Measurements from ENCODE around the gene TNRC6C.
"Not testable (repeated sequence)": the region's sequence is repeated elsewhere in the genome, so short reads cannot be mapped to it uniquely, and the experiment has no call there.

Gene TNRC6C

GRCh38 chr17:77930780-77931768, 27.4 kb upstream of the TNRC6C start:
- DNase-seq (ENCODE audit: low read depth, low spot score), result peak; percentile 51

GRCh38 chr17:77933777-77934398, 24.6 kb upstream of the TNRC6C start:
- DNase-seq (ENCODE audit: low read depth, low spot score), result peak; percentile 56

DNA sequence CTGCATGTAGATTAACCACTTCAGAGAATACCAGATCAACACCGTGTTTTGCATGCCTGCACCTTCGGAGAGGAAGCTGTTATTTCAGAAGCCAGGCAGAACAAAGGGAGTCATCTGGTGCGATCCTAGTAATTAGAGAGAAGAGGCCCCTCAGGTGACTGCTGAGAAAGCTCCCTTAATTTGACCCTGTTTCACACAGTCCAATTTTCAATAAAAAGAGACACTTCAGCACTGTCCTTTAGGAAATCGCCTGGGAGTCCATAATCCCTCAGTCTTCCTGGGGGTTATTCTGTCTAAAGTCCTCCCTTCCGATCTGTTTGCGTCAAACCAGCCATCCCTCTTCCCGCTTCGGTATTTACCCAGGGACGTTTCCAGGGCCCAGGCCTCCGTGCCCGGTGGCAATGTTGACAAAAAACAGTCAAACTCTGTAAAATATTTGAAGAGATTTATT, 23.4 kb upstream of the TNRC6C start:
- DNase-seq (ENCODE audit: low read depth, low spot score), result peak; percentile 71

DNA sequence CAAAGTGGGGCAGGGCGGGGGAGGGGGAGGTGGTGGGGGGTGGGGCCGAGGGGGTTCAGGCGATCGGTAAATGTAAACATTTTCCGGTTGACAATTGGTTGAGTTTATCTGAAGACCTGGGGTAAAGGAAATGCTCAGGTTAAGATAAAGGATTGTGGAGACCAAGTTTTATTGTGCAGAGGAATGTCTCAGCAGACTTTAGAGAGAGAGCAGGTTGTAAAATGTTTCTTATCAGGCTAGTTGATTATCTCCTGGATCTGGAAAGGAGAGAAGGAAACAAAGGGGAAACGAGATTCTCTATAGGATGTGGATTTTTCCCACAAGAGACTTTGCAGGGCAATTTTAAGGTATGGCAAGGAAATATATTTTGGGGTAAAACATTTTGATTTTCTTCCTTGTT, 22.8 kb upstream of the TNRC6C start:
- not testable (repeated sequence) for DNase-seq (ENCODE audit: low read depth, low spot score)

DNA sequence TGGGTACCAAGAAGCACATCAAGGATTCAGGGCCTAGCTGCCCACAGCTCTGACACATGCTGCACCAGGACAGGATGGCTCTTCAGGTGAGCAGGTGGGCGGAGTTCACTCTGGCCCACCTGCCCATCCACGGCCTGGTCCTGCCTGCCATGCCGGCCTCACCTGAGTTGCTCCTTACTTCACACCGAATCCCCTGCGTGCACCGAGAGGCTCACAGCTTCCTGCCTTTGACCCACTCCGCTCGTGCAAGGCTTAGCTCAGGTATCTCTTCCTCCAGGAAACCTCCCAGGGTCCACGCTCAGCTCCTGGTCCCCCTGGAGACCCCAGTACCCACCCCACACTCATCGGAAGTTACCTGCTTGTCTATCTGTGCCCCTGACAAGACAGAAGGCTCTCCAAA, 21.6 kb upstream of the TNRC6C start:
- no peak for DNase-seq (ENCODE audit: low read depth, low spot score)

DNA sequence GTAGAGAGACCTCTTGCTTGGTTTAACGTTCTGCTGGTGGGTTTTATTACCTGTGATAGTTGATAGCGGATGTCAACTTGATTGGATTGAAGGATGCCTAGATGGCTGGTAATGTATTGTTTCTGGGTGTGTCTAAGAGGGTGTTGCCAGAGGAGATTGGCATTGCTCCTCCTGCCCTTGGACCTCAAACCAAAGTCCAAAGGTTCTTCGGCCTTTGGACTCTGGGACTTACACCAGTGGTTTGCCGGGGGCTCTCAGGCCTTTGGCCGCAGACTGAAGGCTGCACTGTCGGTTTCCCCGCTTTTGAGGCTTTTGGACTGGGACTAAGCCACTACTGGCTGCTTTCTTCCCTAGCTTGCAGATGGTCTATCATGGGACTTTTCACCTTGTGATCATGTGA, 17.5 kb upstream of the TNRC6C start:
- DNase-seq (ENCODE audit: low read depth, low spot score), result no peak

DNA sequence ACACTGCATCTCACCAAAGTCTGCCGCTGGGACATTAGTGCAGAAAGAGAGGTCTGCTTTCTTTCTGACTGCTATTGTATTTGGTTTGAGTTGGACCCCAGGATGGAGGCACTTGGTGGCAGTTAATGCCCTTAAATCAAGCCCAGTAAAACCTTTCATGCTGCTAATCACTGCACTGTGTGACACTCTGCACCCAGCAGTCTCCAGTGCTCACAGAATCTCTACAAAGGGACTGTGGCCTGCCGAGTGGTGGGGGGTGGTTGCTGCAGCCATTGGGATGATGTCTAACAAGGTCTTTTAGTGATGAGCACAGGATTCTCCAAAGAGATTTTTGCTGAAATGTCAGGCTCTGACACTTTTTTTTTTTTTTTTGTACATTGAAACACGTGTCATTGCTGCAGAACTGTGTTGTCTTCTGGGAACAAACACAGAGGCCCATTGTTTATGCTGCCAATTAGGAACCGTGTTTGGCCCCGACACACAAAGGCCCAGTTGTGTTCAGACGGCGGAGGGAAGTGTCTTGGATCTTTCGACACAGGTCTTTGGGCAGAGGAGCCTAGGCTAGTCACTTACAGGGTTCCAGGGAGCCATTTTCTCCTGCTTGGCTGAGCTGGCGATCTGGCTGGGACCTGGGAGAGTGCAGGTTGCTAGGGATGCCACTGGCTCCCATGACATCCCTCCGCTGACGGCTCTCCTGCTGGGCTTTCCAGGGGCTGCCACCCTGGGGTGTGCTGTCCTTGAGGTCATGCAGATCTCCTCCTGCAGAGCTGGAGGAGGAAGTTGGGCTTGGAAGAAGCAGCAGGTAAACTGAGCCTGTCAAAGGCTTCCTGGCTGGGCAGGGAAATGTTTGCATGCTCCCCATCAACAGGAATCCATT, 16.2 kb upstream of the TNRC6C start:
- DNase-seq (ENCODE audit: low read depth, low spot score), result no peak

DNA sequence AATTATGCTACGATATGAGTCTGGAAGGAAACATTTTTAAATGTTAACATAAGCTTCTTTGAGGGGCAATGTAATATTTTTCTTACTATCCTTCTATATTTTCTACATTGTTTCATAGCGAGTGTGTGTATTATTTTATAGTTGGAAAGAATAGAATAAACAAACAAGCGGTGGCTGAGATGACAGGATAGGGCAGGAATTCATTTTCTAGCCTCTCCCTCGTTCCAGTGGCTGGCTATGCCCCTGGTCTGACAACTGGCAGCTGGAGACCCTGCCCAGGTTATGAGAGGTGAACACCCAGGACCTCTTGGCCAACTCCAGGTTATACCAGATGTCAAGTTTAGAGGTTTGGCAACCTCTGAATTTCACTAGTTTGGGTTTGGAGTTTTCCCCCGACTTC, 14.5 kb upstream of the TNRC6C start:
- DNase-seq (ENCODE audit: low read depth, low spot score), result no peak

GRCh38 chr17:77944390-77945222, 13.9 kb upstream of the TNRC6C start:
- DNase-seq (ENCODE audit: low read depth, low spot score), result no peak

DNA sequence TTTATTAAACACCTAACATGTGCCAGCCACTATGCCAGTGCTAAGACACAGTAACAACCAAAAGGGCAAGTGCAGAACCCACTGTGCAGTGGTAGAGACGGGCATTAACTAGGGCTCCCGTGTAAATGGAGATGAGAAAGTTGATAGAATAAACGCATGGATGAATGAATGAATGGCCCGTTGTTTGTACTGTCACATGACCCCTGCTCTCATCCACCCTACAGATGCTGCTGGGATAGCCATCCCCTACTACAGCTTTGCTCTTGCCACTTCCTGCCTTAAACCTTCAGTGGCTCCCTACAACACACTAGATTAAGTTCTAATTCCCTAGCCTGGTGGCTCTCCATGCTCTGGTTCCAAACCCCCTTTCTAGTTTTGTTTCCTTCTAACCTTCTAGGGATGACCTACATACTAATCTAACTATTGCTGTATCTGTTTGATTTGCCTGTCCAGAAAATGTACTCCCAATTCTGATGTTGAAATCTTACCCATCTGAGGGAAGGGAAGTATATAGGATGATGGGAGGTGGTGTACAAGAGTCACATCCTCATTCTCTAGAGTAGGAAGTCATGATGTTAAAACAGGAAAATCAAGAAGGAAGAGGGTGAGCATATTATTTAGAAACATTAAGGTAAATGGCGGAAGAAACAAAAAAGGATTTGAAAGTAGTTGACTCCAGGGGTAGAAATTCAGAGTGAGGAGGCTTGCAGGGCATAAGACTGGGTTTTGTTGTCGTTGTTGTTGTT, 11.4 kb upstream of the TNRC6C start:
- DNase-seq (ENCODE audit: low read depth, low spot score), result no peak

DNA sequence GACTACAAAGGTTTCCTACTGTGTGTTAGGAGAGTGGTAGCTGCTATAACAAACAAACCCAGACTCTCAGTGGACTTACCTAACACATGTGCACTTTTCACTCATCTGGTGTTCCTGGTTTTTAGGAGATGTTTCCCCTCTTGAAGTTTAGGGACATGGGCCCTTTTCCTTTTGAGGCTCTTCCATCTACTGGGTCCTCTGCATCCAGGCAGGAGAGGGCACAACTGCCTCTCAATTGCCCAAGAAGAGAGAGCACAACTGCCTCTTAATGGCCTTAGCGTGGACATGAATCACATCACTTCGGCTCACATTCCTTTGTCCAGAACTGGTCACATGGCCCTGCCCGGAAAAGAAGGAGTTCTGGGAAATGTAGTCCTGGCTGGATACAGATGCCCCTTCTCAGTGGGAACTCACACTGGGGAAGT, 9.8 kb upstream of the TNRC6C start:
- DNase-seq (ENCODE audit: low read depth, low spot score), result peak; percentile 69

- DNase-seq (ENCODE audit: low read depth, low spot score), result no peak
These were observed 7.4 kb upstream of the TNRC6C start for GRCh38 chr17:77951123-77951522.

GRCh38 chr17:77952368-77952767, 6.1 kb upstream of the TNRC6C start:
- no peak for DNase-seq (ENCODE audit: low read depth, low spot score)

- DNase-seq (ENCODE audit: low read depth, low spot score), result no peak
These were observed 1.2 kb upstream of the TNRC6C start for GRCh38 chr17:77957235-77957856.

- no peak for DNase-seq (ENCODE audit: low read depth, low spot score)
These were observed 218 bp downstream of the TNRC6C start for GRCh38 chr17:77958716-77959125.

DNA sequence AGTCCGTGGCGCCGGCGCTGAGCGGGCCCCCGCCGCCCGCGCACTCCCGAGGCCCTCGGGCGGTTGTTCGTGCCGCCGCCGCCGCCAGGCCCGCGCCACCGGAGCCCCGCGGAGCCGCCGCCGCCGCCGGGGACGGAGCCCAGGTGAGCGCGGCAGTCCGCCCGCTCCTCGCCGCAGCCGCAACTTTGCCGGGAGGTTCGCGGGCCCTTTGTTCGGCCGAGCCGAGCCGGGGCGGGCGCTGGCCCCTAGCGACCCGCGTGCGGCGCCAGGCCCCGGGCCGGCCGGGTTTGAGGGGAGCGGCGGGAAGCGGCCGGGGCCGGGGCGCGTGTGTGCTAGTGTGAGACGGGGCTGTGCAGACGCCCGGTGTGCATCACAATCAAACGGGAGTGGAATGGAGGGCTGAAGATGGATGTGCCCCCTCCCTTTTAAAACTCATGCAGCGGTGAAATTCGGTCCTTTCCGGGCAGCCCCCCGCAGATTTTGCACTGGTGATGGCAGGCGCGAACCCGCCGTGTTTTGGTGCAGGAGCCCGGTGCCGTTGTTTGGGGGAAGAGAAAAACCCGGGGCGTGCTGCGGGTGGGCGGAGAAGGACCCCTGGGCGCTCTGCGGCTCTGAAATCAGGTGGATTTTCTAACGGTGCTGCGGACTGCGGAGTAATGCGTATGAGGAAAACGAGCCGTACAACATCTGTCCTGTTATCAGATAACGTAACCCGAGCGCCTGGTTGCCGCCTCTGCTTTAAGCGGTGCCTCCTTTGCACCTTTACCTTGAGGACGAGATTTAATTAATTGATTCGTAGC, 823 bp downstream of the TNRC6C start:
- DNase-seq (ENCODE audit: low read depth, low spot score), result peak; percentile 55

- DNase-seq (ENCODE audit: low read depth, low spot score), result peak; percentile 51
These were observed 1.5 kb downstream of the TNRC6C start for GRCh38 chr17:77959926-77960521.

GRCh38 chr17:77961741-77962140, 3.2 kb downstream of the TNRC6C start:
- DNase-seq (ENCODE audit: low read depth, low spot score), result no peak

All from ELF-1 (cell line).